Activated naive CD8-positive, alpha-beta T cell treated with anti-CD3 and anti-CD28 coated beads, Interleukin-2, amount 50 U/mL, for 16 hours (primary cell): ENCODE measurements around the gene ASIC4.

Source experiments
- DNase-seq: peaks from one replicate; pipeline ENCODE4 v3.0.0-alpha.2; 2020; ENCODE audit warnings: low read depth, low spot score

The ASIC4 gene

DNA sequence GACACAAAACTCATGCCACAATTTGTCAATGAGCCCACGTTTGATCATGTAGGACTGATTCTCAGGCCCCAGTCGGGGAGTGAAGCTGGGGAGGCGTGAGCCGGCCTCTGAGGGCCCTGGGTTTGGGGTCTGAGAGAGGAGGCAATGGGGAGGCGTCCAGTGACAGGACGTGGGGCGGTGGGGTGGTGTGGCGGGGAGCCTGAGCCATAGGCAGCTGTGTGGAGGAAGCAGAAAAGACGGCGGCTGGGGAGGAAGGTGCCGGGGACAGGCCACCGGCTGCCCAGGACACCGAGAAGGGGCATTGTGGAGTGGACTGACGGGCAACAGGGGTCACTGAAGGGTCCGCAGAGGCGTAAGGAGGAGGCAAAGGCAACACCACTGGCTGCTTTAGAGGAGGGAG lies 22.1 kb downstream of the ASIC4 start:
- no peak for DNase-seq

DNA sequence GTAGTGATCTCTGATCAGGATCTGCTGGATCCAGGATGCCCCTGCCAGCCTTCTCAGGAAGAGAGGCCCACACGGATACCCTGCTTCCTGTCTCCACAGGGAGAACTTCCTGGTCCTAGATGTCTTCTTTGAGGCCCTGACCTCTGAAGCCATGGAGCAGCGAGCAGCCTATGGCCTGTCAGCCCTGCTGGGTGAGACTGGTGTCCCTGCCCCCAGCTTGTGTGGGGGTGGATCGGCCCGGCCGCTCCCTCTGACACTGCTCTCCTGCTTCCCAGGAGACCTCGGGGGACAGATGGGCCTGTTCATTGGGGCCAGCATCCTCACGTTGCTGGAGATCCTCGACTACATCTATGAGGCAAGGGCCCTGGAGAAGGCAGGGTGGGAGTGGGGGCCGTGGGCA lies 22.7 kb downstream of the ASIC4 start:
- DNase-seq: no peak

GRCh38 chr2:219537657-219538488 lies 23.6 kb downstream of the ASIC4 start:
- no peak for DNase-seq

- no peak for DNase-seq
Measured at GRCh38 chr2:219538504-219538951, 24.2 kb downstream of the ASIC4 start.

DNA sequence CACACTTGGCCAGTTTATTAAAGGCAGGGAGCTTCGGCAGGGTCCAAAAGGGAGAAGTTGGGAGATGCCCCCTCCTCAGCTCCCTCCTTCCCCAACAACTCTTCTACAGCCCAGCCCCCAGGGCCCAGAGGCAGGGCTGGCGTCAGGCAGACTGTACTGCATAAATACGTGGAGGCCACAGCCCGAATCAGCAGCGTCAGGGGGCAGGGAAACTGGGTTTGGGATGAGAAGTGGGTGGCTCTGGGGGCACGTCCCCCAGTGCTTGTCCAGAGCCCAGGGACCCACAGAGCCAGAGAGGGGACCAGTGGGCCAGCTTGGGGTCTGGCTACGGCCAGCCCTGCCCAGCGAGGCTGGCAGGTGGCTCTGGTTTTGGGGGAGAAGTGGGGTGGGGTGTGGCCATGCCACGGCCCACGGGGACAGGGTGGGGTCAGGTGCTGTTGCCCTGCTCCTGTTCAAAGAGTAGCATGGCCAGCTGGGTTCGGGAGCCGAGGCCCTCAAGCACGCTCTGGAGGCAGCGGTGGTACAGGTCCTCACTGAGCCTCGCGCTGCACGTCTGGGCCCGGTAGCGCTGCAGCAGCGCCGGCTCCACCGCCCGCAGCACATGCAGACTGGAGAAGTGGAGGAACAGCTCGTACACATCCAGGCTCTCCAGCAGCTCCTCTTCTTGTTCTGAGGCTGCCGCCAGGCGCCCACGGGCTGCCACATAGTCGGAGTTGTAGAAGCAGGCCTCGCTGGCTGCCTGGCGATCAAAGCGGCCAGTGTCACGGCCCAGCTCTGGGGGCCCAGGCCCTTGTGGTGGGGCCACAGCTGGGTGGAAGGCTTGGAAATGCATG lies 24.9 kb downstream of the ASIC4 start:
- no peak for DNase-seq

DNA sequence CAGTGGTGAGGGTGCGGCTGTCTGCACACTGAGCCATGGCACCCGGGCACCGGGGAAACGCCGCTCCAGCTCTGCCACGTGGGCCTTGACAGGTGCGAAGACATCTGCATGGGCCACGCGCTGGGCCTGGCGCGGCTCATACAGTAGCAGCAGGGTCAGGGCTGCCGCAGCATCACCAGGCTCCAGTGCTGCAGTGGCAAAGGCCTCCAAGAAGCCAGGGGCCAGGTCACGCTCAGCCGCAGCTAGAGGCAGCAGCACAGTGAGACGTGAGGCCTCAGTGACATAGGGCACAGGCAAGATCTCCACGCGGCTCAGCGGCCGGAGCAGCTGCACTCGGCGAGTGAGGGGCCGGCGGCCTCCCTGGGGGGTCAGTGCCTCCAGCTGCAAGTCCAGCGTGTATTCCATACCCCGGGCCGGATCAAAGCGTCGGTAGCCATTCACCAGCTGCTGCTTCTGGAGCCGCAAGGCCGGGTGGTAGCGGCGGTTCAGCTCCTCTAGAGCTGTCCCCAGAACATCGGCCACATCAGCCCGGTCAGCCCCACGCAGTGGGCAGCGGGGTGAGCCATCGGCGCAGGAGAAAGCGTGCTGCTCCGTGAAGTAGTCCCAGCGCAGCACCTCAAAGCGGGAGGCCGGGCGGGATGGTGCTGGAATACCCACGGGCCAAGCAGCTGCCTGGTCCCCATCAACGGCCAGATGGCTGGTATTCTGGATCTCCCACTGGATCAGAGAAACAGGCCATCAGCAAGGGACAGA lies 25.8 kb downstream of the ASIC4 start:
- DNase-seq: no peak

GRCh38 chr2:219540784-219541504 lies 26.7 kb downstream of the ASIC4 start:
- DNase-seq: no peak

- peak; percentile 63 for DNase-seq
Measured at GRCh38 chr2:219541611-219542180, 27.4 kb downstream of the ASIC4 start.

DNA sequence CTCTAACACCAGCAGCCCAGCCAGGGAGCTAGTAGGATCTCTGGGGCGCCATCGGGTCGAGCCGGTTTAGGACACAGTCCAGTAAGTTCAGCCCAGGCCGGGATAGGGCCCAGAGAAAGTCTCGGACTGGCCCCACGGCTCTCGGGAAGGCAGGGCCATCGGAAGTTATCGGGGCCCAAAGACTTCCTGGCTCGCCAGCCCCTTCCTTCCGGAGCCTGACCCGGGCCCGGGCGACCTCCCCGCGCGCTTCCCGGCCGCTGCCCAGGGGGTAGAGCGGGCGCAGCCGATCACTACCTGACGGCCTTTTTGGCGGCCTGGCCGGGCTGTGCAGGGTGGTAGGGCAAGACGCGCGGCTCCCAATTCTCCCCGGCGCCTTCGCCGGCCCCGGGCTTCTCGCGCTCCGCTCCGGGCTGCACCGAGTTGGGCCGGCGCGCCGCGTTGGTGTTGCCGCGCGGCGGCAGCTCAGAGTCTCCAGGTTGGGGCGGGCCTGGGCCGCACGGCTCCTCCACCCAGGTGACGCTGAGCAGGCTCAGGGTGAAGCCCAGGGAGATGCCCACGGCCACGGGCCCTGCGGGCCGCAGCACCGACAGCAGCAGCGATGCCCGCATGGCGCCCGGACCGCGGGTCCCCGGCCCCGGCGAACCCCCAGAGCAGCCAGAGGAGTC lies 28.8 kb downstream of the ASIC4 start:
- DNase-seq: no peak

- peak; percentile 88 for DNase-seq
Measured at GRCh38 chr2:219543596-219544358, 29.5 kb downstream of the ASIC4 start, which contains the start of the genes CHPF and TMEM198. Gene CHPF (minus strand): TSS chr2:219543809. CDS start chr2:219543538, 271 bp downstream. Gene TMEM198 (plus strand): TSS chr2:219544028. CDS start chr2:219544728, 700 bp downstream.

DNA sequence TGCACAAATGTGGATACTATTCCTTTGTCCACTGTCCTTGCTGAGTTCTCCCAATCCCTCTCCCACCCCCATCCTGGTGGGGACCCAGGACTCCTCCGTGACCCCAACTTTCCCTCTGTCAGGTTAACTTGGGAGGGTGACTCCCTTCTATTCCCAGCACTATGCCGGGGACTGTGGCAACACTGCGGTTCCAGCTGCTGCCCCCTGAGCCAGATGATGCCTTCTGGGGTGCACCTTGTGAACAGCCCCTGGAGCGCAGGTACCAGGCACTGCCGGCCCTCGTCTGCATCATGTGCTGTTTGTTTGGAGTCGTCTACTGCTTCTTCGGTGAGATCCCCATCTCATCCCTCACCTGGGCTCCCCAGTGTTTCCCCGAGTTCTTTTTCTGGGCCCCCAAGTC lies 30.3 kb downstream of the ASIC4 start:
- DNase-seq: no peak

DNA sequence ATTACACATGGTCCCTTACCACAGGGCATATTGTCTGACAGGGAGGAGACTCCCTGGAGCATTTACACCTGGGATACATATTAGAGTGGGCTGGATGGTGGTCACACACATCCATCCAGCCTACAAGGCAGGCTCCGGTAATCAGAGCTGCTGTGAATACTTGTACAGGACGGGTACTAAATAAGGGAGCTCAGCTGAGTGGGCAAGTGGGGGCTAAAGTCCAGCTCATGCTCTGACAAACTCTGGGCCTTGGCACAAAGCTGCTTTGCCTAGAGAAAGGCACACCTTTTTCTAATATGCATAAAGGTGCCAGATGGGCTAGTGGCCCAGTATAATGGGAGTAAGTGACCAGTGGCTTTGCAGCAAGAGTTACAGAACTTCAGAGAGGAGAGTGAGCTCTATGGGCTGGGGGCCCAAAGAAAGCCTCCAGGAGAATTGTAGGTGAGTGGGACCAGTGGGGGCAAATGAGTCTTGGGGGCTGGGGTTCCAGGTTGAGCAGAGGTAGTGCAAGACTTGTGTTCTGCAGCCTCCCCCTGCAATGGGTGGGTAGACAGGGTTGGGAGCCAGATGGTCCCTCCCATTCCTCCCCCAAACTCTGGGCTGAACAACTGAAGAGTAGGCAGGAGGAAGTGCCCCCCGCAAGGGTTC lies 31.1 kb downstream of the ASIC4 start:
- no peak for DNase-seq

DNA sequence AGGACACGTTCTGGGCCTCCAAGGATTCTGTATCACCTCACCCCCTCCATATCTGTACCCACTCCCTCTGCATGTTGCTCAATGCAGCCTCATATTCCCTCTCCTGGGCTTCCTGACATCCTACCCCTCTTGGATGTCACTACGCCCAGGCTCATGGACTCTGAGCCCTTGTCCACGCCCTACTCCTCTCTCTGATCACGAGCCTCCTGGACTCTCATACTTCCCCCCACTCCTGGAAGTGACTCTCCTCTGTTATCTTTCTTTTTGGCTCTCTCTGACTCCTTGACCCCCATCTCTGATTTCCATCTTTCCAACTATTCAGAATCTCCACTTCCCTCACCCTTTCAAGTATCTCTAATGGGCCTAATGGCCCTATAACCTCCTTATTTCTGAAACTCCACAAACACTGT lies 31.7 kb downstream of the ASIC4 start:
- DNase-seq: no peak

DNA sequence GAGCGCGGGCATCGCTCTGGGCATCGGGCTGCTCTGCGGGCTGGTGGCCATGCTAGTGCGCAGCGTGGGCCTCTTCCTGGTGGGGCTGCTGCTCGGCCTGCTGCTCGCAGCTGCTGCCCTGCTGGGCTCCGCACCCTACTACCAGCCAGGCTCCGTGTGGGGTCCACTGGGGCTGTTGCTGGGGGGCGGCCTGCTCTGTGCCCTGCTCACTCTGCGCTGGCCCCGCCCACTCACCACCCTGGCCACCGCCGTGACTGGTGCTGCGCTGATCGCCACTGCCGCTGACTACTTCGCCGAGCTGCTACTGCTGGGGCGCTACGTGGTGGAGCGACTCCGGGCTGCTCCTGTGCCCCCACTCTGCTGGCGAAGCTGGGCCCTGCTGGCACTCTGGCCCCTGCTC lies 33.3 kb downstream of the ASIC4 start:
- no peak for DNase-seq

GRCh38 chr2:219548990-219549389 lies 34.7 kb downstream of the ASIC4 start:
- DNase-seq: no peak

DNA sequence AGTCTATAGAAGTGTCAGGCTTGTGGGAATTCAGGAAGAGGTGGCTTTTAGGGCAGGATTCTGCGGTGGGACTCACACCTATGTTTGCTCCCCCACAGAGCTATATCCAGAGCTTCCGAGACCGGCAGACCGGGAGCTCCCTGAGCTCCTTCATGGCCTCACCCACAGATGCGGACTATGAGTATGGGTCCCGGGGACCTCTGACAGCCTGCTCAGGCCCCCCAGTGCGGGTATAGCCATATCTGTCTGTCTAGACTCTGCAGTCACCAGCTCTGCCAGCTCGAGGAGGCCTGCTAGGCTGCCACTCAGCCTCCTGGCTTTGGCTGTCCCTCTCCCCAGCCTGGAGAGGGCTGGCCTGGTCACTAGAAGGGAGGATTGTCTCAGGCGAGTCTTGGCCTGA lies 35.3 kb downstream of the ASIC4 start:
- no peak for DNase-seq

DNA sequence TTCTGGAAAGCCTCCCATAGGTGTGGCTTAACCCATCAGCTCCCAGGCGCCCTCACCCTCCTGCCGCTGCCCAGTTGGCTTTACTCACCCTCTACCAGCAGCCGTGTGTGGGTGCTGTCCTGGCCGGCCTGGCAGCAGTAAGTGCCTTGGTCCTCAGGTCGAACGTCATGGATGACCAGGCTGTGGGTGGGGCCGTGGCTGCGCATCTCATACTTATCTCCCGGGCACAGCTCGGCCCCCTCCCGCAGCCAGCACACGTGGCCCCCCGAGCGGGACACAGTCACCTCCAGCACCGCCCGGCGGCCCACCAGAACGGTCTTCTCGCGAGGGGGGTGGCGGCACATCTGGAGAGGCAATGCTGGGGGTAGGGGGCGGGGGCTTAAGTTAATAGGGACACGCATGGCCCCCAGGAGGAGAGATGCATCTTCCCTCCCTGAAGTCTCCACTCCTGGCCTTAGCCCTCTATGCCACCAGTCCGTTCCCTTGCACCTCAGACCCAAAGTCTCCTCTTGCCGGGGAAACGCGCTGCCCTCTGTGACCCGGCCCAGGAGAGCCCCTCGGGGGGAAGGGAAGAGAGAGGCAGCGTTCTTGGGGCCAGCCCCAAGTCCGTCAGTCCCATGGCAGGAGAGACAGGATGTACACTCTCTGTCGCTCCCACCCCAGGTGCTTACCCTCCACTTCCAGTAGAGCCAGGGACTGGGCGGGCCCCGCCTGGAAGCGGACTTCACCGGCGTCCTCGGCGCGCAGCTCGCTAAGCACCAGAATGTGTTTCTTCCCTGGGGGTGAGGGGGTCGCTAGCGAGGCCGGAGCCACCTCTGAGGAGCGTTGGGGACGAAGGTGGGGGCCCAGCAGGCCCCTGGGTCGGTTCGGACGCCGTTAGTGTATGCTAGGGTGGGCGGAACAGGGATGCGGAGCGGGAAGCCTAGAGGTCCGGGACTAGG lies 37.4 kb downstream of the ASIC4 start:
- DNase-seq: no peak
